8988T (cell line): ENCODE data around the gene CFC1.
"Not testable (repeated sequence)": the region's sequence is repeated elsewhere in the genome, so short reads cannot be mapped to it uniquely, and the experiment has no call there.

Source experiments
- DNase-seq: peaks from one replicate; pipeline ENCODE4 v3.0.0; 2011

Gene CFC1

GRCh38 chr2:130599393-130599792 lies at the start of gene CFC1:
Gene CFC1, minus strand, starts transcription at chr2:130599575. Its CDS starts 288 bp downstream, at chr2:130599287.
- not testable (repeated sequence) for DNase-seq

GRCh38 chr2:130641688-130642087 lies 42.3 kb upstream of the CFC1 start:
- DNase-seq: not testable (repeated sequence)

GRCh38 chr2:130638973-130639372 lies 39.6 kb upstream of the CFC1 start:
- not testable (repeated sequence) for DNase-seq

GRCh38 chr2:130628784-130629475 lies 29.6 kb upstream of the CFC1 start:
- DNase-seq: not testable (repeated sequence)

GRCh38 chr2:130611140-130611539 lies 11.8 kb upstream of the CFC1 start, which contains the start of gene POTEJ:
Gene POTEJ, plus strand, starts transcription at chr2:130611440. Its CDS starts 93 bp downstream, at chr2:130611533.
- DNase-seq: not testable (repeated sequence)

GRCh38 chr2:130610486-130610885 lies 11.1 kb upstream of the CFC1 start:
- not testable (repeated sequence) for DNase-seq

- not testable (repeated sequence) for DNase-seq
Measured at GRCh38 chr2:130609002-130609920, 9.9 kb upstream of the CFC1 start.

- not testable (repeated sequence) for DNase-seq
Measured at GRCh38 chr2:130608276-130609001, 9.1 kb upstream of the CFC1 start.

GRCh38 chr2:130601648-130602302 lies 2.4 kb upstream of the CFC1 start:
- not testable (repeated sequence) for DNase-seq

GRCh38 chr2:130599926-130600325 lies 551 bp upstream of the CFC1 start:
- DNase-seq: not testable (repeated sequence)

GRCh38 chr2:130598463-130598862 lies 912 bp downstream of the CFC1 start:
- DNase-seq: not testable (repeated sequence)

- DNase-seq: not testable (repeated sequence)
Measured at GRCh38 chr2:130597994-130598393, 1.4 kb downstream of the CFC1 start.

GRCh38 chr2:130596757-130597156 lies 2.6 kb downstream of the CFC1 start:
- DNase-seq: not testable (repeated sequence)

GRCh38 chr2:130594011-130594410 lies 5.4 kb downstream of the CFC1 start:
- DNase-seq: not testable (repeated sequence)

GRCh38 chr2:130592791-130593414 lies 6.5 kb downstream of the CFC1 start:
- DNase-seq: not testable (repeated sequence)

- not testable (repeated sequence) for DNase-seq
Measured at GRCh38 chr2:130590842-130591359, 8.5 kb downstream of the CFC1 start.

- not testable (repeated sequence) for DNase-seq
Measured at GRCh38 chr2:130590170-130590841, 9.1 kb downstream of the CFC1 start.

- DNase-seq: not testable (repeated sequence)
Measured at GRCh38 chr2:130588688-130589458, 10.5 kb downstream of the CFC1 start.

- not testable (repeated sequence) for DNase-seq
Measured at GRCh38 chr2:130584726-130585125, 14.6 kb downstream of the CFC1 start.

- not testable (repeated sequence) for DNase-seq
Measured at GRCh38 chr2:130583582-130583981, 15.8 kb downstream of the CFC1 start.
